HG02588 (cell line): ENCODE measurements around the gene GRM1.
"Not testable (repeated sequence)": the region's sequence is repeated elsewhere in the genome, so short reads cannot be mapped to it uniquely, and the experiment has no call there.

Experiments used
- ATAC-seq: cut with Tn5 transposase; IDR thresholded peaks from one replicate; pipeline ENCODE4 v1.9.1; 2021; ENCODE audit warnings: mild to moderate bottlenecking, moderate library complexity; ENCODE audit not compliant: unreplicated experiment

The GRM1 gene

GRCh38 chr6:146190581-146190980 is 161.7 kb downstream of the GRM1 start:
- ATAC-seq: no peak

DNA sequence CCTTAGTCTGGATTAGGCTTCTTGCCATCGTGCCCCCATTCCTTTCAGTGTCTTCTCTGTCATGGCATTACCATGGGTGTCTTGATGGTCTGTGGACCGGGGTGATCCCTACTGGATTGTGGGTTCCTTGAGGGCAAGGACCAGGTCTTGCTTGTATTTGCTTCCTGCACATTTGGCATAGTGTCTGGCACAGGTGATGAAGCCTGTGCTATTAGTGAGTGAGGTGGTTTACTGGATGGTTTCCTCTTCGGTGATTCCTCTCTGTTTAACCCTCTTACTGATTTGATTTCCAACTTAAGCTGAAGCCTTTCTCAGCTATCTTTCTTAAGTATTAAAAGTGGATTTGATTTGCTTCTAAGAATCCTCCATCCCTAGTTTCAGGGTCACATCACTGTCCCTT is 162.3 kb downstream of the GRM1 start:
- ATAC-seq: no peak

- no peak for ATAC-seq
Measured at GRCh38 chr6:146191612-146192011, 162.8 kb downstream of the GRM1 start.

DNA sequence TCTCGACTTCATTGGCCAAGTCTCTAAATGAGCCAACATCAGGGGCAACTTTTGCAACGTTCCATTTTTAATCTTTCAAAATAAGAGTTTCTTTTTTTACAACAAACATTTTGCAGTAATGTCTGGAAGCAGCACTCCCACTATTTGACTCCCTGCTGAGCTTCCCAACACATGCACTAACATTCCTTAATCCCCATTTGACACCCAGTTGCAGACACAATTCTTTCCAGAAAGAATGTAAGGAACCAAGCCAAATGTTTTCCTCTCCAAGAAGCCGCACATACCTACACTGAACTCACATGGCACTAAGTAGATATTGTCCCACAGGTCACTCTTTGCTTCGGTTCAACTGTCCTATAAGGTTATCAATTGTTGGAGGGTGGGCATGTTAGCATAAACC is 165.6 kb downstream of the GRM1 start:
- ATAC-seq: no peak

GRCh38 chr6:146200176-146200575 is 171.3 kb downstream of the GRM1 start:
- ATAC-seq: no peak

- ATAC-seq: no peak
Measured at GRCh38 chr6:146202570-146202969, 173.7 kb downstream of the GRM1 start.

DNA sequence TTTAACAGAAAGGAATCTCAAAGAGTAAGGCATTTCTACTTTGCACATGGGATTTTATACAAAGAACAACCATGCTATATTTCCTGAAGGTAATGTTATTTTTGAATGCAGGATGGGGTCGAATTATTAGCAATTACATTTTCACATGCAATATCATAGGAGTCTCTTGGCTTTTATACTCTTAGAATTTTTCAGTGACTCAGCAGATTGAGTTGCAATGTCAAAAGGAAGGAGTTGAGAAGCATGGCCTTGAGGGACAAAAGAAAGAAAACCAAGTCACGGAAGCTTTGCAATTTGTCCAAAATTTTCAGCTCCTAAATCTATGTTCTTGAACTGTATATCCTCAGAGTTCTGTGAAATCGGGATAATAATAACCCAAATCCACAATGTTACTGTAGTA is 181.1 kb downstream of the GRM1 start:
- no peak for ATAC-seq

GRCh38 chr6:146210406-146211083 is 181.7 kb downstream of the GRM1 start:
- ATAC-seq: no peak

DNA sequence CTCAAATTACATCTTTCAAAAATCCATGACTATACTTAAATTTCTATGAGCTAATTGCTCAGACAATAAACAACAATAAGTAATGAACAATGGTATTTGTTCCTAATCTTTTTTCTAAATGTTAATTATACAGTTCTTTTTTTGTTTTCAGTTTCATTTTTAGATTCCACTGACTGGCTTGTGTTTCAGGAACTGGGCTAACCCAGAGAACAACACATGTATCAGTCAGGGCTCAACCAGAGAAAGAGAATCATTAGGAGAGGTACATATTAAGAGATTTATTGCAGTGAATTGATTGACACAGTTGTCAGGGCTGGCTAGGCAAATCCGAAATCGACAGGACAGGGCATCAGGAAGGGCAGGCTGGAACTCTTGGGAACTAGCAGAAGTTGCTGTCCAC is 182.8 kb downstream of the GRM1 start:
- no peak for ATAC-seq

DNA sequence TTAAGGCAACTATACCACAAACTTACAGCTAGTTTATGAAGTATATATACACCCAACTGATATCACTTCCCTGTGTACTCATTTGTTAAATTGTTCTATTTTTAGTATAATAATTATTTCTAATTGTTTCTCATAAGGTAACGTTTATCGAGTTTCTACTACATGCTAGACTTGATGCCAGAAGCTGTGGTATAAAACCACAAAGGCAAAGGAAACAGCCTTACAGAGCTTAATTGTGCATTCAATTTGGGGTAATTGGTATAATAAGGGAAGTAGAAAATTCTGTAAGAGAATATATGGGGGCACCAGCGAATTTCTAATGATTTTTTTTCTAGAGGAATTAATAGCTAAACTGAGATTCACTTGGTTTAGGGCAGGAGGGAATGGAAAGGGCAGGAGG is 183.9 kb downstream of the GRM1 start:
- no peak for ATAC-seq

- ATAC-seq: no peak
Measured at GRCh38 chr6:146219101-146219500, 190.2 kb downstream of the GRM1 start.

DNA sequence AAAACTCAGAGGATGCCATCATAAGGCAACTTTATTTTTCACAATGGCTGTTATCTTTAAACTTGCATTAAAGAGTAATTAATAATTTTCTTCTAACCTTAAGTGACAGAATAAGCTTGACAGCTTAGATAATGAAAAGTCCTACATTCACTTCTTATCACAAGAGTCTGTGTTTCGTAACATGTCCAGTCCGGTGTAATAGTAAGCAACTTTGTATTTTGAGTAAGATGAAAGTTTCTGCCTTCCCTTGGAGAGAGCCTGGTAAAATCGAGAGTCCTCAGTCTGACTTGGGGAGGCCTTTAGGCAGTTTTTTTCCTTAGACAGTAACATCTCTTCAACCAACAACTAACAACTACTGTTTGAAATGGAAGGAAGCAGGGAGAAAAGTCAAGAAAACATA is 195.6 kb downstream of the GRM1 start:
- ATAC-seq: no peak

- no peak for ATAC-seq
Measured at GRCh38 chr6:146224988-146225387, 196.1 kb downstream of the GRM1 start.

- ATAC-seq: no peak
Measured at GRCh38 chr6:146240322-146240721, 211.5 kb downstream of the GRM1 start.

GRCh38 chr6:146240807-146241206 is 211.9 kb downstream of the GRM1 start:
- ATAC-seq: no peak

DNA sequence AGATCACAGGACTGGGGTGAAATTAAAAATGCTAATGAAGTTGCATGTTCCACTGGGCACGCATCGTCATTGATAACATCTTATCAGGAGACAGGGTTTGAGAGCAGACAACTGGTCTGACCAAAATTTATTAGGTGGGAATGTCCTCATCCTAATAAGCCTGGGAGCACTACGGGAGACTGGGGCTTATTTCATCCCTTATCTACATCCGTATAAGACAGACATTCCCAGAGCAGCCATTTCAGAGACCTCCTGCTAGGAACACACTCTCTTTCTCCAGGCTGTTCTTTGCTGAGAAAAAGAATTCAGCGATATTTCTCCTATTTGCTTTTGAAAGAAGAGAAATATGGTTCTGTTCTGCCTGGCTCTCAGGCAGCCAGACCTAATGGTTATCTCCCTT is 214.8 kb downstream of the GRM1 start:
- not testable (repeated sequence) for ATAC-seq

DNA sequence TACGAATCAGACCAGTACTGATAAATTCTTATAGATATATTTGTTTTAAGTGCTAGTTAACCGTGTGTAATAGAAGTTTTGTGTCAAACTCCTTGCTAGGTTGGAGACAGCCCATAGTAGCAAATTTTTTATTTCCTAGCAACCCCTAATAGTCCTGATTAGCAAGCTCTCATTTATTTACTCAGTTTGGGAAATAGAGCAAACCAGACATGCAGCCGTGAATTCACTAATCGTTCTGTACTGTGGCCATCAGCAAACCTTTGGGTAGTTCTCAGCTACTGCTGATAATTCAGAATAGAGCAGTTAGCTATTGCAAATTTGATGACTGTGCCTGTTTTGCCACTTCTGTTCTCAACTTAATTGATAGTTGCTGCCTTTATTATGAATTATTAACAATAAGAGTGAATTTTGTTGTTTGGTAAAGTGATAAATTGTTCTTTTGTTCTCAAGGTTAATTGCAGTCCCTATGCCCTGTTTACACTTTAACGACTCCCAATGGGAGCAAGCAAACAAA is 215.8 kb downstream of the GRM1 start:
- ATAC-seq: no peak

DNA sequence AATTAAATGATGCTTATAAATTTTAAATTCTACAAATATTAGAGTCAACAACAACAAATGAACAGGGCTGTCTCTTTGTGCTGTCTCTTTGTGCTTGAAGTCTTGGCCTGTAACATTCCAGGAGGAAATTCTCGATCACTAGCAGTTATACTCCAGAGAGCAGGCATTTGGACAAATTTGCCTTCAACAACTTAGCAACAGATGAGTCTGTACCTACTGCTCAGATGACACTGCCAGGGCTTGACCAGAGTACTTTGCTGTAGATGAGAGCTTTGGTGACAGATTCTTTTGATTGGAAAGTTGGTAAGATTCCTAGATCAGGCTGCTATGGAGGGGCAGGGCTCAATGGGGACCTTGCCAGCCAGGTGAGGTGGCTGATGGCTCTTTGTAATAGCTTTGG is 217.2 kb downstream of the GRM1 start:
- no peak for ATAC-seq

- no peak for ATAC-seq
Measured at GRCh38 chr6:146253691-146254090, 224.8 kb downstream of the GRM1 start.

- no peak for ATAC-seq
Measured at GRCh38 chr6:146258206-146258605, 229.3 kb downstream of the GRM1 start.

DNA sequence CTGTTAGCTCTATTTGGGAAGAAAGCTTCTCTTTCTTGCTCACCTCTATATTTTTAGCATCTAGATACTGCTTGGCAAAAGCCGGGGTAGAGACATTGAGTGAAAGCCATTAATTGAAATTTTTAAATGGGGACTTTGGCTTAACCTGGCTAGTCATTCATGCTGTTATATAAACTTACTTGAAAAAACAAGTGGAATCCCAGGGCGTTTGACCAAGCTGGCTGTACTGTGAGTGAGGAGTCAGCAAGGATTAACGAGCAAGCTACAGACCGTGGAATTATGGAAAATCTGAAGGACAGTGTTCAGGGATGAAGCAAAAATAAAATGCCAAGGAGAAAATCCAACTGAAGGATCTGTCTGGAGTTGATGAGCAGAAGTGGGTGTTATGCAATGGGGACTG is 232.0 kb downstream of the GRM1 start:
- no peak for ATAC-seq

GRCh38 chr6:146265056-146265455 is 236.2 kb downstream of the GRM1 start:
- no peak for ATAC-seq

- ATAC-seq: no peak
Measured at GRCh38 chr6:146267447-146267846, 238.6 kb downstream of the GRM1 start.
